Body of pancreas (tissue), 4 donors: ENCODE results near the gene SETD1A.

ENCODE experiments used
- CTCF ChIP-seq, 7 experiments: fragments of 450-650 bp in 4 of 7; fragments of 200-600 bp in 3 of 7; sonication (generic) in 3 of 7; IDR thresholded peaks; one replicate each; pipeline ENCODE4 v1.5.1; 2016 to 2019; ENCODE audit warnings: antibody characterized with exemption in 7 of 7
- POLR2A ChIP-seq, 3 donors: fragments of 450-650 bp; IDR thresholded peaks; one replicate each; pipeline ENCODE4 v1.6.1; 2016; ENCODE audit warnings: antibody characterized with exemption in 3 of 3, mild to moderate bottlenecking in 2 of 3

GRCh38 chr16:30953111-30953510 is 4.4 kb upstream of the SETD1A start:
- TF ChIP-seq CTCF (IDR thresholded peaks at IDR 0.05) (no peak), POLR2A (IDR thresholded peaks at IDR 0.05) (no peak)
